GM23248 (cell line): ENCODE results near the gene SCG3. TPM values are rescaled to one million over a fixed set of nuclear protein-coding genes. Genes with fewer than 3 reads are reported as not detected.

Source experiments
- DNase-seq: peaks from one replicate; pipeline ENCODE4 v3.0.0-alpha.2; 2015
- H2AFZ ChIP-seq: fragments of 200-600 bp; sonication (generic); 2 replicates; pipeline ENCODE4 v1.6.1; 2016; ENCODE audit warnings: antibody characterized with exemption
- H3F3A ChIP-seq: fragments of 200-600 bp; sonication (generic); 2 replicates; pipeline ENCODE4 v1.6.1; 2016; ENCODE audit warnings: mild to moderate bottlenecking, antibody characterized with exemption, mixed run types; ENCODE audit not compliant: insufficient read depth
- H3K27ac ChIP-seq: fragments of 200-600 bp; sonication (generic); 2 replicates; pipeline ENCODE4 v1.5.1; 2016; ENCODE audit warnings: mild to moderate bottlenecking
- H3K27me3 ChIP-seq: fragments of 200-600 bp; sonication (generic); replicated peaks from 2 replicates; pipeline ENCODE4 v1.6.1; 2016; ENCODE audit warnings: mild to moderate bottlenecking; ENCODE audit not compliant: insufficient read depth
- H3K36me3 ChIP-seq: fragments of 200-600 bp; sonication (generic); 2 replicates; pipeline ENCODE4 v1.6.1; 2016; ENCODE audit warnings: low read depth, mild to moderate bottlenecking
- H3K4me1 ChIP-seq: fragments of 200-600 bp; sonication (generic); 2 replicates; pipeline ENCODE4 v1.6.1; 2016; ENCODE audit warnings: mild to moderate bottlenecking; ENCODE audit not compliant: insufficient read depth
- H3K4me2 ChIP-seq: fragments of 200-600 bp; sonication (generic); one replicate; pipeline ENCODE4 v1.6.1; 2016; ENCODE audit warnings: mild to moderate bottlenecking; ENCODE audit not compliant: unreplicated experiment
- H3K4me3 ChIP-seq: fragments of 200-600 bp; sonication (generic); 2 replicates; pipeline ENCODE4 v1.5.1; 2016; ENCODE audit warnings: mild to moderate bottlenecking
- H3K79me2 ChIP-seq: fragments of 200-600 bp; sonication (generic); 2 replicates; pipeline ENCODE4 v1.6.1; 2016; ENCODE audit warnings: mild to moderate bottlenecking; ENCODE audit not compliant: insufficient read depth
- H3K9ac ChIP-seq: fragments of 200-600 bp; sonication (generic); 2 replicates; pipeline ENCODE4 v1.6.1; 2016; ENCODE audit warnings: mild to moderate bottlenecking
- H3K9me2 ChIP-seq: fragments of 200-600 bp; sonication (generic); 2 replicates; pipeline ENCODE4 v1.6.1; 2016; ENCODE audit warnings: mixed run types, mild to moderate bottlenecking, moderate library complexity; ENCODE audit not compliant: insufficient read depth
- H3K9me3 ChIP-seq: fragments of 200-600 bp; sonication (generic); one replicate; pipeline ENCODE4 v1.6.1; 2017; ENCODE audit warnings: low read depth
- H4K20me1 ChIP-seq: fragments of 200-600 bp; sonication (generic); 2 replicates; pipeline ENCODE4 v1.6.0; 2016; ENCODE audit not compliant: insufficient read depth
- EZH2 ChIP-seq: fragments of 200-600 bp; sonication (generic); IDR thresholded peaks from 2 replicates; pipeline ENCODE4 v1.6.1; 2018; ENCODE audit warnings: antibody characterized with exemption, mild to moderate bottlenecking; ENCODE audit not compliant: insufficient read depth, poor library complexity, severe bottlenecking
- EZH2phosphoT487 ChIP-seq: fragments of 200-600 bp; sonication (generic); IDR thresholded peaks from 2 replicates; pipeline ENCODE4 v1.6.1; 2018; ENCODE audit warnings: antibody characterized with exemption, moderate library complexity, mild to moderate bottlenecking, low read depth; ENCODE audit not compliant: insufficient read depth
- whole genome bisulfite sequencing, 2 experiments: methylation state at CpG; one replicate each; pipeline ENCODE4 v1.1.6; 2015 to 2017; ENCODE audit warnings: low lambda C conversion rate in 2 of 2, low coverage in 1 of 2; ENCODE audit errors: missing lambda C conversion rate in 2 of 2; 5-methylcytosine and 5-hydroxymethylcytosine counted together
- in situ Hi-C: fragments of 300-500 bp; cut with MboI; formaldehyde crosslinking; loops from 2 replicates; pipeline ENCODE4 v1.15.0; 2020
- polyA plus RNA-seq: library from polyadenylated mRNA; unstranded; fragments of >200 nt; fragmentation: Nextera tagmentation; extraction: Ambion mirVana; gene quantifications from 2 replicates; pipeline ENCODE4 v1.2.1, GENCODE V29; 2016
- total RNA-seq: library from RNA; depleted of rRNA; stranded (reverse); fragments of >200 nt; shearing (Covaris generic); gene quantifications from 2 replicates; pipeline ENCODE4 v1.2.3, GENCODE V29; 2014

Gene SCG3
- total and polyA plus RNA-seq, 2 experiments from 2014 or later: not detected

GRCh38 chr15:51668446-51668845 lies 12.9 kb upstream of the SCG3 start:
- 57 to 59% methylated on average over 5 of the region's 5 CpGs for WGBS, 2 experiments
- TF ChIP-seq EZH2phosphoT487 (no peak), EZH2 (no peak)
- Histone ChIP-seq H3K9ac (no peak overlapping the region), H3K4me2 (no peak overlapping the region), H3K27me3 (peaks cover 16% of the 10 kb centered on the region), H3K27ac (no peak overlapping the region), H3K4me3 (no peak overlapping the region), H2AFZ (no peak overlapping the region), H3K4me1 (no peaks in the 10 kb centered on the region), H4K20me1 (no peaks in the 10 kb centered on the region), H3K79me2 (no peaks in the 10 kb centered on the region), H3K9me3 (no peaks in the 10 kb centered on the region), H3F3A (no peaks in the 10 kb centered on the region), H3K36me3 (no peaks in the 10 kb centered on the region), H3K9me2 (no peaks in the 10 kb centered on the region)
- no peak for DNase-seq
- in situ Hi-C loops: no loop called here

GRCh38 chr15:51669381-51669780 lies 11.9 kb upstream of the SCG3 start:
- Histone ChIP-seq H4K20me1 (no peaks in the 10 kb centered on the region), H3K9me2 (no peaks in the 10 kb centered on the region), H3K79me2 (no peaks in the 10 kb centered on the region), H3K27me3 (peaks cover 17% of the 10 kb centered on the region), H3K4me3 (no peak overlapping the region), H3K4me2 (no peak overlapping the region), H3F3A (no peaks in the 10 kb centered on the region), H3K9me3 (no peaks in the 10 kb centered on the region), H2AFZ (no peak overlapping the region), H3K27ac (no peak overlapping the region), H3K9ac (no peak overlapping the region), H3K36me3 (no peaks in the 10 kb centered on the region), H3K4me1 (no peaks in the 10 kb centered on the region)
- in situ Hi-C loops: no loop called here
- WGBS, 2 experiments: 37 to 42% methylated on average over 2 of the region's 2 CpGs
- no peak for DNase-seq
- TF ChIP-seq EZH2: no peak
- TF ChIP-seq EZH2phosphoT487: no peak

GRCh38 chr15:51672155-51672687 lies 9.1 kb upstream of the SCG3 start:
- H3K9me3 ChIP-seq: no peaks in the 10 kb centered on the region
- H3K4me2 ChIP-seq: no peak overlapping the region
- no peaks in the 10 kb centered on the region for H3K79me2 ChIP-seq
- no peaks in the 10 kb centered on the region for H3F3A ChIP-seq
- no peaks in the 10 kb centered on the region for H3K36me3 ChIP-seq
- no peak overlapping the region for H3K27ac ChIP-seq
- TF ChIP-seq EZH2phosphoT487 (no peak), EZH2 (no peak)
- H3K27me3 ChIP-seq: peaks cover 13% of the 10 kb centered on the region
- 12 to 22% methylated on average over 9 of the region's 9 CpGs for WGBS, 2 experiments
- no peak overlapping the region for H2AFZ ChIP-seq
- in situ Hi-C loops: no loop called here
- no peaks in the 10 kb centered on the region for H4K20me1 ChIP-seq
- no peak for DNase-seq
- no peaks in the 10 kb centered on the region for H3K4me1 ChIP-seq
- H3K9me2 ChIP-seq: no peaks in the 10 kb centered on the region
- no peak overlapping the region for H3K9ac ChIP-seq
- H3K4me3 ChIP-seq: no peak overlapping the region

- Histone ChIP-seq H3K4me3 (no peak overlapping the region), H3K4me2 (no peak overlapping the region), H3K27me3 (peaks cover 13% of the 10 kb centered on the region), H3K9me2 (no peaks in the 10 kb centered on the region), H3K4me1 (no peaks in the 10 kb centered on the region), H3K9me3 (no peaks in the 10 kb centered on the region), H3K27ac (no peak overlapping the region), H3F3A (no peaks in the 10 kb centered on the region), H2AFZ (no peak overlapping the region), H3K9ac (no peak overlapping the region), H3K79me2 (no peaks in the 10 kb centered on the region), H4K20me1 (no peaks in the 10 kb centered on the region), H3K36me3 (no peaks in the 10 kb centered on the region)
- DNase-seq: no peak
- in situ Hi-C loops: no loop called here
- WGBS, 2 experiments: 23 to 25% methylated on average over 2 of the region's 2 CpGs
- TF ChIP-seq EZH2: no peak
- no peak for TF ChIP-seq EZH2phosphoT487
Measured at GRCh38 chr15:51672913-51673857, 8.1 kb upstream of the SCG3 start.
